Endothelial cell of hepatic sinusoid (primary cell): ENCODE measurements around the gene OR5AP2.
"Not testable (repeated sequence)": the region's sequence is repeated elsewhere in the genome, so short reads cannot be mapped to it uniquely, and the experiment has no call there.

Experiments used
- in situ Hi-C: cut with HindIII; loops from 2 replicates; pipeline ENCODE4 v1.10.0; 2017; ENCODE audit warnings: low sequenced_read_pairs

The OR5AP2 gene

GRCh38 chr11:56642339-56642738 lies at the start of gene OR5AP2:
Gene OR5AP2 (minus strand): TSS chr11:56642439. CDS start chr11:56642439, 0 bp downstream.
- in situ Hi-C loops: no loop called here

GRCh38 chr11:56691179-56691578 lies 48.9 kb upstream of the OR5AP2 start:
- in situ Hi-C loops: not testable (repeated sequence)

- in situ Hi-C loops: no loop called here
These were observed 46.4 kb upstream of the OR5AP2 start for GRCh38 chr11:56688554-56689100.

GRCh38 chr11:56670984-56671383 lies 28.7 kb upstream of the OR5AP2 start:
- in situ Hi-C loops: no loop called here

GRCh38 chr11:56663386-56663785 lies 21.1 kb upstream of the OR5AP2 start, which contains the start of gene OR5AR1:
Gene OR5AR1 (plus strand): TSS chr11:56663686. CDS start chr11:56663686, 0 bp downstream.
- in situ Hi-C loops: no loop called here

- in situ Hi-C loops: no loop called here
These were observed 17.5 kb upstream of the OR5AP2 start for GRCh38 chr11:56659755-56660154.

GRCh38 chr11:56637500-56637899 lies 4.7 kb downstream of the OR5AP2 start:
- in situ Hi-C loops: no loop called here

- in situ Hi-C loops: no loop called here
These were observed 5.4 kb downstream of the OR5AP2 start for GRCh38 chr11:56636861-56637260.

GRCh38 chr11:56632329-56632728 lies 9.9 kb downstream of the OR5AP2 start:
- in situ Hi-C loops: no loop called here

GRCh38 chr11:56625946-56626345 lies 16.3 kb downstream of the OR5AP2 start:
- in situ Hi-C loops: no loop called here

- in situ Hi-C loops: no loop called here
These were observed 17.6 kb downstream of the OR5AP2 start for GRCh38 chr11:56624661-56625110.

- in situ Hi-C loops: no loop called here
These were observed 31.1 kb downstream of the OR5AP2 start for GRCh38 chr11:56611174-56611573.

- in situ Hi-C loops: not testable (repeated sequence)
These were observed 50.0 kb downstream of the OR5AP2 start for GRCh38 chr11:56592088-56592717.
